Measurements from ENCODE around the gene RIPK4. TPM values are rescaled to one million over a fixed set of nuclear protein-coding genes. Genes with fewer than 3 reads are reported as not detected.

Gene RIPK4
- total and polyA plus RNA-seq, 7 donors, result 0.01 TPM; not detected in 6

- H3K27me3 ChIP-seq (ENCODE audit: insufficient read depth in 3 of 3, low read length in 2 of 3), result peaks cover 0 to 3% (median 0%) of the 10 kb centered on the region in 3 donors
- no peaks in the 10 kb centered on the region for H3K36me3 ChIP-seq (ENCODE audit: insufficient read depth in 1 of 2, low read depth in 1 of 2)
- ATAC-seq, result no peak
- peak in 1 of 2 donors; percentile 3 for DNase-seq
- no peak for TF ChIP-seq CTCF (IDR thresholded peaks at IDR 0.05)
- intact Hi-C loops (cut with DNase I), result no loop called here
- no peak overlapping the region for H3K27ac ChIP-seq
- WGBS, 3 donors, result 74 to 95% (median 77%) methylated on average over 2 of the region's 2 CpGs
- no peaks in the 10 kb centered on the region for H3K4me1 ChIP-seq
- no peak overlapping the region for H3K4me3 ChIP-seq
- no peaks in the 10 kb centered on the region for H3K9me3 ChIP-seq
Observed at GRCh38 chr21:41736423-41736822, 30.4 kb downstream of the RIPK4 start.

GRCh38 chr21:41733951-41734689, 32.7 kb downstream of the RIPK4 start:
- Histone ChIP-seq H3K4me1 (no peaks in the 10 kb centered on the region), H3K9me3 (no peaks in the 10 kb centered on the region), H3K36me3 (ENCODE audit: insufficient read depth in 1 of 2, low read depth in 1 of 2) (no peaks in the 10 kb centered on the region), H3K27me3 (ENCODE audit: insufficient read depth in 3 of 3, low read length in 2 of 3) (peaks cover 0 to 9% (median 9%) of the 10 kb centered on the region in 3 donors), H3K4me3 (no peak overlapping the region), H3K27ac (no peak overlapping the region)
- no peak for TF ChIP-seq CTCF (IDR thresholded peaks at IDR 0.05)
- intact Hi-C loops (cut with DNase I), result no loop called here
- WGBS, 3 donors, result 77 to 84% (median 83%) methylated on average over 13 of the region's 13 CpGs
- DNase-seq (peak in 1 of 2 donors; percentile 26), ATAC-seq (no peak)

GRCh38 chr21:41731081-41731480, 35.8 kb downstream of the RIPK4 start:
- ATAC-seq (no peak), DNase-seq (no peak)
- Histone ChIP-seq H3K9me3 (no peaks in the 10 kb centered on the region), H3K4me3 (no peak overlapping the region), H3K27ac (no peak overlapping the region), H3K4me1 (no peaks in the 10 kb centered on the region), H3K27me3 (ENCODE audit: insufficient read depth in 3 of 3, low read length in 2 of 3) (peaks cover 0 to 24% (median 6%) of the 10 kb centered on the region in 3 donors), H3K36me3 (ENCODE audit: insufficient read depth in 1 of 2, low read depth in 1 of 2) (no peaks in the 10 kb centered on the region)
- intact Hi-C loops (cut with DNase I), result no loop called here
- no peak for TF ChIP-seq CTCF (IDR thresholded peaks at IDR 0.05)
- 78 to 86% (median 79%) methylated on average over 2 of the region's 2 CpGs for WGBS, 3 donors

- WGBS, 3 donors, result 51 to 53% (median 52%) methylated on average over 6 of the region's 6 CpGs
- DNase-seq (no peak), ATAC-seq (no peak)
- no peak for TF ChIP-seq CTCF (IDR thresholded peaks at IDR 0.05)
- Histone ChIP-seq H3K9me3 (no peaks in the 10 kb centered on the region), H3K27ac (no peak overlapping the region), H3K4me3 (no peak overlapping the region), H3K4me1 (no peaks in the 10 kb centered on the region), H3K27me3 (ENCODE audit: insufficient read depth in 3 of 3, low read length in 2 of 3) (peaks cover 0 to 27% (median 6%) of the 10 kb centered on the region in 3 donors), H3K36me3 (ENCODE audit: insufficient read depth in 1 of 2, low read depth in 1 of 2) (no peaks in the 10 kb centered on the region)
- intact Hi-C loops (cut with DNase I), result no loop called here
Observed at GRCh38 chr21:41730367-41730765, 36.5 kb downstream of the RIPK4 start.

All from psoas muscle (tissue), 8 donors.